ENCODE measurements around the gene FHIP2A.

- TF ChIP-seq CTCF (IDR thresholded peaks at IDR 0.05; ENCODE audit: low read depth, low read length, poor library complexity, severe bottlenecking) = no peak
- TF ChIP-seq EZH2phosphoT487 (IDR thresholded peaks at IDR 0.05; ENCODE audit: borderline replicate concordance, low read length) = no peak
These were observed 28.5 kb downstream of the FHIP2A start for GRCh38 chr10:114850126-114850525.
